GM19468 (cell line): ENCODE data around the gene ITPR2.
"Not testable (repeated sequence)": the region's sequence is repeated elsewhere in the genome, so short reads cannot be mapped to it uniquely, and the experiment has no call there.

Experiments used
- ATAC-seq: cut with Tn5 transposase; IDR thresholded peaks from one replicate; pipeline ENCODE4 v1.9.1; 2021; ENCODE audit warnings: mild to moderate bottlenecking, moderate library complexity, moderate number of reproducible peaks; ENCODE audit not compliant: unreplicated experiment; ENCODE audit errors: extremely low read depth

The ITPR2 gene

DNA sequence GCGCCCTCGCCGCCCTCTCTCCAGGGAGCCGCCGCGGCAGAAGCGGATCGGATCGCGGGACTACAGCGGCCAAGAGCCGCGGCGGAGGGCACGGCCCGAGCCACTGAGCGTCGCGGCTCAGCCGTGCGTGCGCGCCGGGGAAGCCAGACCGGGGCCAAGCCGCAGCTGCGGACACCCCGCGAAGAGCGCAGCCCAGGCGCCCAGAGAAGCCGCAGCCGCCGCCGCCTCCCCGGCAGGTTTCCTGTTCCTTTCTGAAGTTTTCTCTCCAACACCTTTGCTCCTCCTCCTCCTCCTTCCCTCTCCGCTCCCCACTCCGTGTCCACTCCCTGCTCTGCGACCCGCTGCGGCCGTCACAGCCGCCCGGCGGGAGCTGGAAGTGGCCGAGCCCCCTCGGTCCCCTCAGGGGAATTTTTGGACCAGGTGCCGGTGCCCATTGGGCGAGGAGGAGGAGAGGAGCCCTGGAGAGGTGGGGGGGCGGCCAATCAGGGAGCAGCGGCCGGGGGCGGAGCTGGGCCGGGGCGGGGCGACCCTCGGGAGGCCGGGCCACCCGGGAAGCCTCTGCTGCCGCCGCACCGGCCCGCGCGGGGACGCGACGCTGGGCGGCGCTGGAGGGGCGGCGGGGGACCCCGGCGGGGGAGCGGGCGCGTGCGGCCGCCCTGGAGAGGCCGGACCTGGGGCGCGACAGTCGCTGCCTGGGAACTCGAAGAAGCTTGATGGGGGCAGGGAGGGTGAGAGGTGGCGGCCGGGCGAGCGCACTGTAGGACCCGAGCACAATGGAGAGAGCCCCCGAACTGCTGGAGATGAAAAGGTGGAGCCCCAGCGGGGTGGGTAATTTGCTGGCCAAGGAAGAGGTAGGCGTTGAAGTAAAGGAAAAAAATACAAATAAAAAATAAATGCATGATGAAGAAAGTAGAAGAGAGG, at the start of gene ITPR2:
ITPR2 (minus strand) TSS at position 373 of the 921 bp plus-strand sequence. CDS start 413 bp downstream, outside the sequence.
- peak; percentile 47 for ATAC-seq

DNA sequence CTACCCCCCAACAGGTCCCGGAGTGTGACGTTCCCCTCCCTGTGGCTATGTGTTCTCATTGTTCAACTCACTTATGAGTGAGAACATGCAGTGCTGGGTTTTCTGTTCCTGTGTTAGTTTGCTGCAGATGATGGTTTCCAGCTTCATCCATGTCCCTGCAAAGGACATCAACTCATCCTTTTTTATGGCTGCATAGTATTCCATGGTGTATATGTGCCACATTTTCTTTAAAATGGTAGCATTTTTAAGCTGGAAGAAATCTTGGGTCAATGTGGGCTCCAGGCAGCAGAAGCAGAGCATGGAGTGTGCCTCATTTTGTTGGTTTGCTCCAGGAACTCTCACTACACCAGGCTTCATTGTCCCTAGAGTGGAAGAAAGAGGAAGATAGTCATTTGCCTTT, 47.6 kb upstream of the ITPR2 start:
- no peak for ATAC-seq

DNA sequence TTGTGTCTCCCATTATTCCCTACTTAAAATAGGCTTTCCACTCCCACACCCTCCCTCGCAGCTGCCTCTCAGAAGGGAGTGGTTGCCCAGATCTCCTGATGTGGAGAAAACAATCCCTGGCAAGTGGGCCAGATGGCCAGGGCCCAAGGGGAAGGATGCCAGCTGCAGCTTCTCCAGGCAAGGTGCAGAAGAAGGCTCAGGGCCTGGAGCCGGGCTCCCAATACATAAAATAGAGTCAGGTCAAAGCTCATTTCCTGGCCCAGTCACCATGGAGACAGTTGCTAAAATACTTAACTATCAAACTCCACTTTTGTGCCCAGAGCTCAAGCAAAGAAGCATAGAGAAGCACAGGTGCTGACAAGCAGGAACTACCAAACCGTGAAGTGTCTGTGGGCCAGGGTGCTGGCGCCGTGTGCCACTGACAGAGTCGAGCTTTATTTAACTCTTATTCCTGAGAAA, 45.7 kb upstream of the ITPR2 start:
- peak; percentile 81 for ATAC-seq

DNA sequence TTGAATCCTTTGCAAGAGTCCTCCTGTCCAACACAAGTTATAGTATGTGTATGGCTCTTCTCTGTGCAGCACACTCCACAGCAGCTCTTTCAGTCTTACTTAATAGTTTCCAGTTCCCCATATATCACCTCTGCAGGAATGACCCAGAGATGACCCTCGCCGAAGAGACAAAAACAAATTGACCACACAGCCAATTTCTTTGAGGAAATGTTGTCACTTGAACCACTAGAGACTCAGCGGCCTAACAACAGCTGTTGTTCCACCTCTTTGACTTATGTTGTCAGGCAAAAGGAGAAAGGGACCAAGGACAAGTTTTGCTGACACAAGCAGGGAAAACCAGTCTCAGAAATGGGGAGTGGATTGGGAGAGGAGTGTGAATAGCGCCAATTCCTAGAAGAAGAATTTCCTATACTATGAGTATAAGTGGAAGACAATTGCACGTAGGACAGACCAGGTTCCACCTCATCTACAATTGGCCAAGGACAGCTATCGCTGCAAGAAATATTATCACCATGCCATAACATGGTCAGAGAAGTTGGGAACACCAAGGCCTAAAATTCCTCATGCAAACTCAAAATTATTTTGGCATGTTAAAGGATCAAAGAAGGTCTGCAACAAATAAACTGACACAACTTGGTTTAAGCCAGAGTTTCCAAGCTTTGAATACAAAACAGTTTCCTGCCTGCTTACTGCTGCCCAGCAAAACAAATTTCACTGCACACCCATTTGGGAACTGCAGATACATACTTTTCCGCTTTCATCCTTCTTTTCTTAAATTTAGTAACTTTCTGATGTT, 41.7 kb upstream of the ITPR2 start:
- ATAC-seq, result no peak

DNA sequence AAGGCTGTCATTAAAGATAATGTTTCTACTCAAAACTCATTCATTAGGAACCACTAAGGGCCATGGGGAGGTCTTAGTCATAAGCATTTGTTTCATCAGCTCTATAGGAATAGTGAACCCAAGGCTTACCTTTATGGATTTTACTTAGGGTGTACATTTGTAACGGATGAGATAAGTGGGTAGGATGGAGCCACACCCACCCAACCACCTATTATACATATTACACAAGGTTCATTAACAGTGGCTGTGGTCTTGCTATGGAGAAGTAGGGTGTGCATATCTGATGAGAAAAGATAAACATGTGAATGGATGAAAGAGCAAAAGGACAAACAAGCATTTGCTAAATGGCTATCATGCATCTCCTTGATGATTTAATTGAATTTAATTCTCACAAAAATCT, 39.6 kb upstream of the ITPR2 start:
- ATAC-seq, result no peak

DNA sequence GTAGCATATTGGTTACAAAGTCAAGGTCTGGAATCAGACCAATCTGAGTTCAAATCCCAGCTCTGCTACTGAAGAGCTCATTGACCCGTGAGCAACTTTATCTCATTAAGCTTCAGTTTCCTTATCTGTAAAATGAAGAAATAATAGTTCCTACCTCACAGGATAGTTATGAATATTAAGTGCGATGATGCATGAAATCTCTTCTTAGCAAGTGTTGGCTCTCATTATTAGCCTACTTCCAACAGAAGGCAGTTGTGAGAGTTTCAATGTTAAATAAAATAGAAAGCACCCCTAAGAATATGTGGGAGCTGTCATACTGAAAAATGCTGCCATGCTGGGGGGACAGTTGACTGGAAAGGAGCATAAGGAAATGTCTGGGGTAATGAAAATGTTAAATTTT, 39.0 kb upstream of the ITPR2 start:
- ATAC-seq, result no peak

DNA sequence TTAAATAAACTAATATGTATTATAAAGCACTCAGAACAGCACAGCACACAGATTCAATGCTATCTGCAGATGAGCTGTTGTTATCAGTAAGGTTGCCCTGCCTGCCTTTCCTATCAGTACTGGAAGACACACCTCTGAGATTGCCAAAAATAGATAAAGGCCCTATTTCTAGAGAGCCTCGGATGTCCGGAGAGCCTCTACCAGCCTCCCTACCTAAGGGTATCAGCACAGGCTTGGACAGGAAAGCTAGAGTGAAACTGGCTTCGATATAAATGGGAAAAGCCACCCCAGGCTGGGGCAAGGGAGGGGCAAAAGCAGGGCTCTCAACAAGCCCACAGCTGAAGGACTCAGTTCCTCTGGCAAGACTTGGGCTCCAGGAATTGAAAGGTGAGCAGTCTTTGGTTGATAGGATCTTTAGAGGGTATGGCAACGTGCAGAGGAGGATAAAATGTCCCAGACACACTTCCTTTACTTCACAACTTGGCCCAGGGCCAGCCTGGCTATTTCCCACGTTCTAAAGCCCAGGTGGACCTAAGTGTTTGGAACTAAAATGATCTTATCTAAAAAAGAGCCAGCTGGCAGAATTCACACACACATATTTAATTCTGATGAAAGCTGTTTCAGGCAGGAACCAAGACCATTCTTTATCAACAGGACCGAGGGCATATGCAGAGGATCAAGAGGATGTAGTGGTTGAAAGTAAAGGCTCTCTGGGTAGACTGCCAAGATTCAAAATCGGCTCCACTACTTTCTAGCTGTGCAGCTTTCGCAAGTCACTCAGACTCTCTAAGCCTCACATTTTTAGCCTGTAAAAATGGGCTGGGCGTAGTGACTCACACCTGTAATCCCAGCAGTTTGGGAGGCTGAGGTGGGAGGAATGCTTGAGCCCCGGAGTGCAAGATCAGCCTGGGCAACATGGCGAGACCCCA, 37.8 kb upstream of the ITPR2 start:
- no peak for ATAC-seq

DNA sequence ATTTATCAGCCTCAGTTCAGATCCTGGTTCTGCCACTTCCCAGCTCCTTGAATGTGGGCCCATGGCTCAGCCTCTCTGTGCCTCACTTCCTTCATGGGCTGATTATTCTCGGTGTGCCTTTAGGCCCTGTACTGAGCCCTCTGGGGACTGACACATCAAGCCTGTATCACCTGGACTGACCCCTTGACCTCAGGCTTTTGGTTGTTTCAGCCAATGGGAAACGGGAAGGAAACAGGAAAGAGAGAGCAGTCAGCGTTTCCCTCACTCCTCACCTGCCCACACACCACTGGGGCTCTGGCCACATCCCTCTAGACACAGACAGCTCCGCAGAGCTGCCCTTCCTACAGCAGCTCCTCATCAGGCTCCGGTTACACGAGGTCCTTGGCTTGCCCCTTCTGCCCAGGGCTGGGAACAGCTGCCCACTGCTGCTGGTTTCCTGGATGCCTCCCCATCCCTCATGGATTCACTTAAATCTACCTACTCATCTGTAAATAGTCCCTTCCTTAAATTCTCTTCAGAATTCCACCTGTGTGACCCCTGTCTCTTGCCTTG, 37.0 kb upstream of the ITPR2 start:
- ATAC-seq, result no peak

DNA sequence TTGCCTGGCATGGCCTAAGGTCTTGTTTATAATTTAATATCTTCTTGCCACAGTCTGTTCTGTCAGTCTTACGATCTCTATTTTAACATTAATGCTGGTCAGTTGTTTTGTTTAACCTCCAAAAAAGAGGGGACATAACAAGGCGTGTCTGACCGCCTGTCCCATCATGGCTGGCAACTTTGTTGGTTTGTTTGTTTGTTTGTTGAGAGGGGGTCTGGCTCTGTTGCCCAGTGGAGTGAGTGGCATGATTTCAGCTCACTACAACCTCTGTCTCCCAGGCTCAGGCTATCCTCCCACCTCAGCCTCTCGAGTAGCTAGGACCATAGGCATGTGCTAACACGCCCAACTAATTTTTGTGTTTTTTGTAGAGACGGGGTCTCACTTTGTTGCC, 36.1 kb upstream of the ITPR2 start:
- ATAC-seq, result no peak

DNA sequence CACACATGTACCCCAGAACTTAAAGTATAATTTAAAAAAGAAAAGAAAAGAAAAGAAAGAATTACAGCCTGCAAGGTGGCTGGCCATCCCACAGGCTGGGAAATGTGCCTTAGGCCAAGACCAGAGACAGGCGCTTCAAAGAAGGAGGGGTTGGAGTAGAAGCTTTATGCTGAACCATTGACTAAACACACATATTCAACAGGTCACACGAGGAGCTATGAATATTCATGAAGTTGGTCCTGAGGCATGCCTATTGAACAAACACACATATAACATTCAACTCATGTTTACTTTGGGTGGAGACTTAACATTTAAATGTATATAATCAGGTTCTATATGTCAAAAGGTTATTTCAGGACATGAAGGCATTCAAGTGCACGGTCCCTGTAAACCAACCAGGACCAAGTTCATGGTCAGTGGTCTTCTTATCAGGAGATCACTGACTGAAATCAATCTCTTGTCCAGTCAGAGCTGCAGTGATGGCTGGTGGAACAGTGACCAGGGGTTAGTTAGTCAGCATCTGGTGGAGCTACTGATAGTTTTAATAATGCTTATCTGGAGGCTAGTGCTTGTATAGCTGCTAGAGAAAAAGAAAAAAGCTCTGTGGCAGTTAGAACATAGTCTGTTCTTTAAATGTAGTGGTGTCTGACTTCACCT, 35.6 kb upstream of the ITPR2 start:
- ATAC-seq, result no peak

DNA sequence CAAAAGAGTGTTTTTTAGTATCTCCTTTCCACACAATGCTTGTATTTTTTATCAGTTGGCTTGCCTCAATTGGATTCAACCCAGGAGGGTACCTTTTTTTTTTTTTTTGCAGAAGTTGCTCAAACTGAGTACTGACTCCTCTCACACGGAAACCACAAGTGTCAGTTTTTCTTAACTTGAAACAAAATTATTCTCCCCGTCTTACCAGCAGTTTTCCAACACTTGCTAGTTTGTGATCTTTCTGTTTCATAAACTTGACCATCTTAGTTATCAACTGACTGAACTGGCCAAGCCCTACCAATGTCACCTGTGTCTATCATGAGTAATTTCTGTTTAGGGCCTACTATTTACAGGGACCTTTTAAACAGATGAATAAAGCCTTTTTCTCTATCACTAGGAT, 34.1 kb upstream of the ITPR2 start:
- peak; percentile 44 for ATAC-seq

DNA sequence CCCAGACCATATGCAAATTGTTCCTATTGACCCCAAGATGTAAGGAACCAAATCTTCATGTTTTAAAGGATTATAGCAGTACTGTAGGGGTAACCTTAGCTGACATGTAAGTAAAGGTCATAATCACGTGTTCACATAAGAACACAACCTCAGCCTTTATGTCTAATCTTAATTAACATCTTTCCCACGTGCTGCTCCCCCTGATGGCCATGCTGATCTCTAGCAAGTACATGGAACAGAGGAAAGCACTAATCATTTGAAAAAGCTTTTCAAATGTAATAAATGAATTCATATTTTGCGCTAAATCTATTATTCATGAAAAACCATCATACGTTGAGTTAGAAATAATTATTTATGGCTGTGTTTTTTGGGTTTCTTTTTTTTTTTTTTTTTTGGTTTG, 30.5 kb upstream of the ITPR2 start:
- ATAC-seq, result no peak

DNA sequence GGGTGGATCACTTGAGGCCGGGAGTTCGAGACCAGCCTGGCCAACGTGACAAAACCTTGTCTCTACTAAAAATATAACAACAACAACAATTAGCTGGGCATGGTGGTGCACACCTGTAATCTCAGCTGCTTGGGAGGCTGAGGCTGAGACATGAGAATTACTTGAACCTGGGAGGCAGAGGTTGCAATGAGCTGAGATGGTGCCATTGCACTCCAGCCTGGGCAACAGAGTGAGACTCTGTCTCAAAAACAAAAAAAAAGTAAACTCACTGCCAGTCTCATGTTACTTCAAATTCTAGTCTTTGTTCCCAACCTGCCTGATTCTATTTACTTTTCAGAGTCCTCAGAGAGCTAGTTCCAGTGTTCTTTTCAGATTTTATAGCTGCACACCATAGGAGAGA, 29.8 kb upstream of the ITPR2 start:
- ATAC-seq, result not testable (repeated sequence)

DNA sequence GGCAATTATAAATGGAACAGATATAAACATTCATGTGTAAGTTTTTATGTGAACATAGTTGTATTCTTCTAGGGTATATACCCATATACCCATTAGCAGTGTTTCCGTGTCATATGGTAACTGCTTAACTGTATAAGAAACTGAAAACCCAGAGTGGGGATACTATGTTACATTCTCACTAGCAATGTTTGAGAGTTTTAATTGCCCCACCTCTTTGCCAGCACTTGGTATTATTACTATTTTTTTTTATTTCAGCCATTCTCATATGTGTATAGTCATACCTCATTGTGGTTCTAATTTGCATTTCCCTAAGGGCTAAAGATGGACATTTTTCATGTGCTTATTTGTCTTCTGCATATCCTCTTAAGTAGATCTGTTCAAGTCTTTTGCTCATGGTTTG, 28.7 kb upstream of the ITPR2 start:
- no peak for ATAC-seq

DNA sequence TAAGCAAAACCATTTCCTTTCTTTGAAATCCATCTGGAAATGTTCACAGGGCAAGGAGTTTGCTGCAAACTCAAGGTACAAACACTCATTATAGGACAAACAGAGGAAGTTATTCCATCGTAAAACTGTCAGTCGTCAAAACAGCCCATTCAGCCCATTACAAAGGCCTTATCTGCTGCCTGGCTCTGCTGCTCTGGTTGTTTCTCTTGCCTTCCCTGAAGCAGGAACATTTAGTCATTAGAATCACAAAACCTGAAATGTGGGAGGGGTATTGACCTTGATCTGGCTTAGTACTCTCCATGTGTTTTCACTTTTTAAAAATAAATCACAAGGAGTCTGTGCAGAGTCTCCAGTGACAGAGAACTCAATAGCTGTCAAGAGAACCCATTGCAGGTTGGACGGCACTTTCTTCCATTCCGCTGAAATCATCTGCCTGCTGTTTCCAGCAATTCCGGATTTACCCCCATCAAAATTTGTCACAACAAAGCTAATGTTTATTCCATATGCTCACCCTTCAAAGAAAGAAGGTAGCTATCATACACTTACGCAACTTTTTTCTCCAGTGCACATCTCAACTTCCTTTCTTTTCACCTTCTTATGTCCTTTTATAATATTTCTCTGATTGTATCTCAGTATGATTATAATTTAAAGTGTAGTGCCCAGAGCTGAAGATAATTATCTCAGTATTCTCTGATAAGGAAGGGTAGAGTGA, 24.6 kb upstream of the ITPR2 start:
- no peak for ATAC-seq

DNA sequence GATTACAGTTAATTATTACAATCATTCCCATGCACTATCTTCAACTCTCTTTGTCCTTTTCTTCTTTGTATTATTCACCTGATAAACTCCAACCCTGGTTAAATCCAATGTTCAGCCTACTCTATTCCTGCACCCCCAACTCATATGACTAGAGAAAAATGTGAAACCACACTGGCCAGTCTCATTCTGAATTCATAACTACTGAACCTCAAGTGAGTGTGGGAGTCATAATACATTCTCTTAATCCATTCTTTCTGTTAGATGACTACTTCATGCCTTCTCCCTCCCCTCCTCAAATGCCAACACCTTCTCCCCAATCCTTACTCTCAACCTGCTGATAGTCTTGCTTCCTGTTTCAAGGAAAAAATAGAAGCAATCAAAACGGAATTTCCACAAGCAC, 22.3 kb upstream of the ITPR2 start:
- ATAC-seq, result no peak

DNA sequence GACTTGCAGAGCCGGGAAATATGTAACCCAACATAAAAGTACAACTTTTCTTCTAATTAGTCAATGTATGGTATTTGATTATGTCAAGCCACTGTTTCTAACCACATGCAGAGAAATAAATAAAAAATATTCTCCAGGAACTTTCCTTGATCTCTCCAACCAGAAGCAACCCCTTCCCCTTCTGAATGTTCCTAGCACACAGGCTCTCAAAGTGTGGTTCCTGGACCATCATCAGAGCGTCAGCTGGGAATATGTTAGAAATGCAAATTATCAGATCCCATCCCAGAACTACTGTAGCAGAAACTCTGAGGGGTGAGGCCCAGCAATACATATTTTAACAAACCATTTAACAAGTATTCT, 21.0 kb upstream of the ITPR2 start:
- ATAC-seq, result no peak

DNA sequence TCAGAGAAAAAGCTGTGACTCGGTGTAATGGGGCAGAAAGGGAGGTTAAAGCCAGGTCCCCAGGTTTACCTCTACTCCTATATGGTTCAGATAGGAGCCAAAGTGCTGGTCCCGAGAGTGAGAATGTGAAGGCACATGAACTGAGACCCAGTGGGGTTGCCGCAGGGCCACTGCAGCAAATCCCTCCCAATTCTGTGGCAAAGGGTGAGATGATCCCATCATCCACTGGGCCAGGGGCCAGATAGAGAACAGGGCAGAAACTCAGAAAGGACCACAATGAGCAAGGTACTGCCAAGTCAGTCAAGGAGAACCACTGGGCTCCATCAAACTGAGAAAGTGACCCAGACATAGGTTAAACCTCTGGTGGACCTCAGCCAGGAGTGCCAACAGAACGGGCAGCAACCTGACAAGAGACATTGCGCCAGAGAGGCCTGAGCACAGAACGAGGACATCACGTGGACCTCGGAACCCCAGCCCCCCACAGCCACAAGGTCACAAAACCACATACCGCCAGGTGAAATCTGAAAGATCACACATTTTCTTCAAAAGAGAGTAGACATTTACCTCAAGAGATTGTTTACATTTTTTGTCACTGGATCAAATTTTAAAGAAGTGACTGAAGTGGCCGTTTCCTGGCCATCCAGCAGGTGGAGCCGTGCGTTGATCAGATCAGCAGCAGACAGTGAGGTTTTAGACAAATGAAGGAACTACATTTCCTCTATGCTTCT, 20.5 kb upstream of the ITPR2 start:
- ATAC-seq, result no peak
